GM12865 (cell line): Measurements from ENCODE around the gene EIF4G3.

ENCODE experiments used
- DNase-seq: peaks from one replicate; pipeline ENCODE4 v3.0.0; 2010; ENCODE audit warnings: low read depth
- H3K4me3 ChIP-seq: 2 replicates; pipeline ENCODE4 v1.5.1; 2011; ENCODE audit warnings: mild to moderate bottlenecking, low read depth, low read length, control low read depth
- TF ChIP-seq, protein P1 (sequence below): IDR thresholded peaks from 2 replicates; pipeline ENCODE4 v1.5.1; 2011; ENCODE audit warnings: low read length, control low read depth, low read depth, inconsistent platforms; ENCODE audit not compliant: insufficient read depth; ENCODE audit errors: missing control alignments

The EIF4G3 gene

DNA sequence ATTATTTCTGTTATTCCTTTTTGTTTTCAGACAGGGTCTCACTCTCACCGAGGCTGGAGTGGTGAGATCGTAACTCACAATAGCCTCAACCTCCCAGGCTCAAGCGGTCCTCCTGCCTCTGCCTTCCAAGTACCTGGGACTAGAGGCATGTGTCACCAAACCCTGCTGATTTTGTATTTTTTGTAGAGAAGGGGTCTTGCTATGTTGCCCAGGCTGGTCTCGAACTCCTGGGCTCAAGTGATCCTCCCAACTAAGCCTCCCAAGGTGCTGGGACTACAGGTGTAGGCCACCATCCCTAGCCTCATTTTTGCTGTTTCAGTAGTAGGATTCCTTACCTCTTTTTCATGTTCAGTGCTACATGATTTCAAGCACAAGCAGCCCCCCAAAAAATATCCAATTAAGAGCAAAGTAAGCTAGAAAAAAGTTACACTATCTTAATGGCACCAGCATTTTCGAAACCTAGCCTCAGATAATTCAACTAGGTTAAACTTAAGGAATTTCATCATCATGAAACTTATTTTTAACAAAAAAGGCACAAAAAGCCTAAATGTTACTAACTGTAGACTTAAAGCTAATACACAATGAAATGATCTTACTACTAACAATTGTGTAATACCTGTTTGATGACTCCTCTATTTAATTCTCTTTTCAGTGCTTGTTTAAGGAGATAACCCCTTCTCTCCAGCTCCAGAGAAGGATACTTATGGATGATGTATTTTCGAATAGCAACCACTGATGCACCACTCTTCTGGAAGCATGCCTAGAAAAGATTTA lies 406.2 kb downstream of the EIF4G3 start:
- no peak for DNase-seq
- TF ChIP-seq, protein P1, sequence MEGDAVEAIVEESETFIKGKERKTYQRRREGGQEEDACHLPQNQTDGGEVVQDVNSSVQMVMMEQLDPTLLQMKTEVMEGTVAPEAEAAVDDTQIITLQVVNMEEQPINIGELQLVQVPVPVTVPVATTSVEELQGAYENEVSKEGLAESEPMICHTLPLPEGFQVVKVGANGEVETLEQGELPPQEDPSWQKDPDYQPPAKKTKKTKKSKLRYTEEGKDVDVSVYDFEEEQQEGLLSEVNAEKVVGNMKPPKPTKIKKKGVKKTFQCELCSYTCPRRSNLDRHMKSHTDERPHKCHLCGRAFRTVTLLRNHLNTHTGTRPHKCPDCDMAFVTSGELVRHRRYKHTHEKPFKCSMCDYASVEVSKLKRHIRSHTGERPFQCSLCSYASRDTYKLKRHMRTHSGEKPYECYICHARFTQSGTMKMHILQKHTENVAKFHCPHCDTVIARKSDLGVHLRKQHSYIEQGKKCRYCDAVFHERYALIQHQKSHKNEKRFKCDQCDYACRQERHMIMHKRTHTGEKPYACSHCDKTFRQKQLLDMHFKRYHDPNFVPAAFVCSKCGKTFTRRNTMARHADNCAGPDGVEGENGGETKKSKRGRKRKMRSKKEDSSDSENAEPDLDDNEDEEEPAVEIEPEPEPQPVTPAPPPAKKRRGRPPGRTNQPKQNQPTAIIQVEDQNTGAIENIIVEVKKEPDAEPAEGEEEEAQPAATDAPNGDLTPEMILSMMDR, result no peak
- no peak overlapping the region for H3K4me3 ChIP-seq

DNA sequence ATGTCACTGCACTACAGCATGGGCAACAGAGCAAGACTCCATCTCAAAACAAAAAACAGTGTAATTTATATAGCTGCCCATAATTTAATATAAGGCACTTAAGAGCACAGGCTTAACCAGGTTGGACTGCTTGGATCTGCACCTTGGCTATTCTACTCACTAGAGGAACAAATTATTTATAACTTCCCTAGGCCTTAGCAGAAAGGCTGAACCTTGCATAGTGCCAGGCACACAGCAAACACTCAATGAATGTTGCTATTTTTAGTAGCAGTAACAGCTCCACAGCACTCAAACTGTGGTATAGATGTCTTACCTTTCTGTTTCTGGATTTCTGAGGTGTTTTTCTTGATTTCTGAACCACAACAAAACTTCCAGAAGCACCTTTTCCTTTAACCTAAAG lies 409.4 kb downstream of the EIF4G3 start:
- no peak for DNase-seq
- TF ChIP-seq, protein P1, result no peak
- no peak overlapping the region for H3K4me3 ChIP-seq

DNA sequence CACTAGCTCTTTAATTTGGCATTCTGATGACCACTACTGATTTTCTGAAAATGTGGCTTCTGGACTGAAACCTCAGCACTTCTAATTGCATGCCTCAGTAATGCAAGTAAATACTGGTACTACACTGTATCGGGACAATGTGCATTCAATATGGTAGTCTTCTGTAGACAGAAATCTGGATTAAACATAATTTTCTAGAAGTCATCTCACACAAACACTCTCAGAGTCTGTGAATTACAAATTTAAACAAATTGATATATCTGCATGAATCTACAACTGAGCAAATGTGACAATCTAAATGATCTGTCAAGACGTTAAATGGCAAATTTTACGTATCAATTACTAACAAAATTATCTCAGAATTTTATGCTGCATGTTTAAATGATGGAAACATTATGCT lies 413.3 kb downstream of the EIF4G3 start:
- no peak overlapping the region for H3K4me3 ChIP-seq
- DNase-seq, result no peak
- TF ChIP-seq, protein P1, result no peak

DNA sequence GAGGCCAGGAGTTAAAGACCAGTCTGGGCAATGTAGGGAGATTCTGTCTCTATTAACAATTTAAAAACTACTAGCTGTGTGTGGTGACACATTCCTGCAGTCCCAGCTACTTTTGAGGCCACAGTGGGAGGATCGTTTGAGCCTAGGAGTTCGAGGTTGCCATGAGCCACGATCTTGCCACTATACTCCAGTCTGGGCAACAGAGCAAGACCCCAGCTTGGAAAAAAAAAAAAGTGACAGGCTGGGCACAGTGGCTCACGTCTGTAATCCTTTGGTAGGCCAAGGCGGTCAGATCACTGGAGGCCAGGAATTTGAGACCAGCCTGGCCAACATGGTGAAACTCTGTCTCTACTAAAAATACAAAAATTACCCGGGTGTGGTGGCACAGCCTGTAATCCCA lies 416.4 kb downstream of the EIF4G3 start:
- no peak overlapping the region for H3K4me3 ChIP-seq
- no peak for DNase-seq
- TF ChIP-seq, protein P1, result no peak
